Cardiac muscle cell (in vitro differentiated cells and primary cell): ENCODE measurements around the gene MBNL1. TPM values are rescaled to one million over a fixed set of nuclear protein-coding genes. Genes with fewer than 3 reads are reported as not detected.

Source experiments
- DNase-seq, 2 donors: peaks; one replicate each; pipeline versions ENCODE4 v3.0.0 to v3.0.0-alpha.2; 2010 to 2017; ENCODE audit warnings: low read depth in 1 of 2, low spot score in 1 of 2
- H3K27ac ChIP-seq: fragments of 200-600 bp; sonication (generic); 2 replicates; pipeline ENCODE4 v1.5.1; 2016
- H3K27me3 ChIP-seq: fragments of 200-600 bp; sonication (generic); 2 replicates; pipeline ENCODE4 v1.6.0; 2016; ENCODE audit warnings: control low read depth
- H3K36me3 ChIP-seq: fragments of 200-600 bp; sonication (generic); 2 replicates; pipeline ENCODE4 v1.5.1; 2016; ENCODE audit warnings: control low read depth
- H3K4me1 ChIP-seq: fragments of 200-600 bp; sonication (generic); 2 replicates; pipeline ENCODE4 v1.8.1; 2017; ENCODE audit warnings: low read depth, mild to moderate bottlenecking, mixed run types
- H3K4me3 ChIP-seq: fragments of 200-600 bp; sonication (generic); 2 replicates; pipeline ENCODE4 v1.5.1; 2016; ENCODE audit warnings: mild to moderate bottlenecking
- H3K9me3 ChIP-seq: fragments of 200-600 bp; sonication (generic); 2 replicates; pipeline ENCODE4 v1.5.1; 2017; ENCODE audit warnings: low read depth, mild to moderate bottlenecking, control low read depth
- polyA plus RNA-seq: library from polyadenylated mRNA; unstranded; fragments of >200 nt; fragmentation: Nextera tagmentation; extraction: Ambion mirVana; gene quantifications from 2 replicates; pipeline ENCODE4 v1.2.1, GENCODE V29; 2016
- total RNA-seq: library from RNA; depleted of rRNA; stranded (reverse); fragments of >200 nt; gene quantifications from 2 replicates; pipeline ENCODE4 v1.2.3, GENCODE V29; 2016
- TF ChIP-seq, protein P1 (sequence below): IDR thresholded peaks from 2 replicates; pipeline ENCODE4 v1.5.1; 2012; ENCODE audit warnings: low read depth, mild to moderate bottlenecking, low read length

The MBNL1 gene
- total and polyA plus RNA-seq, 2 experiments from 2014 or later = 18.1 to 75.1 TPM

DNA sequence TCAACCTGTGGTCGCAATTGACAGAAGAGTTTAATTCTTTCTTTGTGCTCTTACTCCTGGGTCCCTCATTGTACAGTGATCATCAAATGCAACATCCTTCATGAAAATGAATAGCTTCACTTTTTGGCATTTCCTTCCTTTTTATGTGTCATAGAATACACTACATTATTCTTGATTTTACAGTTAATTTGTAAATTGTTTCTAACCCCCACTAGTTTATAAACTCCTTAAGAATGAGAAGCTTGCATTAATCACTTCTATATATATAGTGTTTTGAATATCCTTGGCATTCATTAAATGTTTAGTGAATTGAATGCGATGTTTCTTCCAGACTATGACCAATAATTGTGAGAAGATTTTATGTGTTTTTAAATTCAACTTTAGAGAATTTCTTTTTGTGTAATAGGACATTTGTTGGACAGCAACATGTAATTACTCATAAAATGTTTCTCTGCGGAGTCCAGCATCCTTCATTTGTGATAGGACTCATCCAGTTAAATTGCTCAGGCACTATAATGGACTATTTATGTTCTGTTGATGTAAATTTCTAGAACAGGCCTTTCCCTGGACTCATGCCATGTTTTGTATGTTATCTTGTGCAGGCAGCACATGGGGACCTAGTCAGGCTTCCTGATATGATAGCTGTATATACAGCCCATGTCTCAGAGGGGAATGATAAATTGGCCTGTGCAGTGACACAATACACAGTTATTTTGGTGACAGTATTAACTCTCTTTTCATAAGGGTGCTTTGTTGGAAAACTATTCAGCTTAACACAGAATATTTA lies 51.3 kb downstream of the MBNL1 start:
- H3K27me3 ChIP-seq = no peaks in the 10 kb centered on the region
- TF ChIP-seq, protein P1, sequence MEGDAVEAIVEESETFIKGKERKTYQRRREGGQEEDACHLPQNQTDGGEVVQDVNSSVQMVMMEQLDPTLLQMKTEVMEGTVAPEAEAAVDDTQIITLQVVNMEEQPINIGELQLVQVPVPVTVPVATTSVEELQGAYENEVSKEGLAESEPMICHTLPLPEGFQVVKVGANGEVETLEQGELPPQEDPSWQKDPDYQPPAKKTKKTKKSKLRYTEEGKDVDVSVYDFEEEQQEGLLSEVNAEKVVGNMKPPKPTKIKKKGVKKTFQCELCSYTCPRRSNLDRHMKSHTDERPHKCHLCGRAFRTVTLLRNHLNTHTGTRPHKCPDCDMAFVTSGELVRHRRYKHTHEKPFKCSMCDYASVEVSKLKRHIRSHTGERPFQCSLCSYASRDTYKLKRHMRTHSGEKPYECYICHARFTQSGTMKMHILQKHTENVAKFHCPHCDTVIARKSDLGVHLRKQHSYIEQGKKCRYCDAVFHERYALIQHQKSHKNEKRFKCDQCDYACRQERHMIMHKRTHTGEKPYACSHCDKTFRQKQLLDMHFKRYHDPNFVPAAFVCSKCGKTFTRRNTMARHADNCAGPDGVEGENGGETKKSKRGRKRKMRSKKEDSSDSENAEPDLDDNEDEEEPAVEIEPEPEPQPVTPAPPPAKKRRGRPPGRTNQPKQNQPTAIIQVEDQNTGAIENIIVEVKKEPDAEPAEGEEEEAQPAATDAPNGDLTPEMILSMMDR = no peak
- H3K4me1 ChIP-seq = peaks cover 13% of the 10 kb centered on the region
- peak in 1 of 2 donors; percentile 67 for DNase-seq
- no peak overlapping the region for H3K27ac ChIP-seq
- no peaks in the 10 kb centered on the region for H3K9me3 ChIP-seq
- H3K36me3 ChIP-seq = no peaks in the 10 kb centered on the region
- no peak overlapping the region for H3K4me3 ChIP-seq

DNA sequence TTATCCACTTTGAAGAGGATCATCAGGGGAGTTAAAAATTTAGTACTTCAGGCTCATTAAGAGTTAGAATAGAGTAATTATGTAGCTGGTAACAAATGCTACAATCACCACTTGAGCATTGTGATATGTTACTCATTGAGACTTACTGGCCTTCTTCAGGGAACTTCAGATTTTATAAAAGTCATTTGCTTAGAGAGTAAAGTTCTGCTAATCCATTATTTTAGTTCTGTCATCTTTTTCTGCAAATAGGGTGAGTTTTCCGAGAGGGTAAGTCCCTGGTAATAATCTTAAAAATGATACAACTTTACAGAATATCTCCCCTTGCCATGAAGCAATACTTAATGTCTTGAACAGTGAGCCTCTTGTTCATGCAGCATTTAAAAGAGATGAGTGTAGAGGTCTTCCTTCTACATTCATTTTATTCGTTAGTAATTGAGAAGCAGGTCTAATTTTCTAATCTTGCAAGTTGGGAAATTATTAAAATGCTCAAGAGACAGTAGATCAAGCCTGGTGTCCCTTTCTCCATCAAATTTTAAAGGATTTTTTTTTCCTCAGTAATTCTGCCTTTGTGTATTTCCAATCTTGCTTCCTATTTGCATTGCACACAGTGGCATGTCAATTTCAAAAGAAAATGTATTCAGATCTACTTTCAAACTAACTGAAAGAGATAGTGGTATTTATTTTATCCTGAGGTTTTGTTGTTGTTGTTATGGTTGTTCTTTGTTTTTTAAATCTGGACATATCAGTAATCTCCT lies 52.6 kb downstream of the MBNL1 start:
- H3K4me3 ChIP-seq = no peak overlapping the region
- no peak overlapping the region for H3K27ac ChIP-seq
- peaks cover 13% of the 10 kb centered on the region for H3K4me1 ChIP-seq
- no peaks in the 10 kb centered on the region for H3K9me3 ChIP-seq
- H3K27me3 ChIP-seq = no peaks in the 10 kb centered on the region
- H3K36me3 ChIP-seq = no peaks in the 10 kb centered on the region
- TF ChIP-seq, protein P1 = no peak
- DNase-seq = no peak

DNA sequence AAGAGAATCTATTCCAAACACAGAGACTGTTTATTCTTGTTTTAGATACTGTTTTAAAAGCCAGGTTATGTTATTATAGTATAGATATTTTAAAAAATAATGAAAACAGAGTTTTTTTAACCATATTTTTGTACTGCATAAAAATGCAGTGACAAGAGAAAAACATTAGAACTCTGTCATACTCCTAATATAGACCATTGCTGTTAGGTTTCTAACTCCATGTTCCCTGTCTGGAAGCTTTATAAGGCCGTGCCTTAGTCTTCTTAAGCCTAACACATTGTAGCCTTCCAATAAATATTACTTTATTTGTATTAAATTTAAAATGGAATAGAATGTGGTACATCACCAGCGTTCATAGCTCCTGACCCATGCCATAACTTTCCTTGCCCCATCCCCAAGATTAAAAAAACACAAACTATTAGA lies 53.2 kb downstream of the MBNL1 start:
- TF ChIP-seq, protein P1 = no peak
- Histone ChIP-seq H3K9me3 (no peaks in the 10 kb centered on the region), H3K4me3 (no peak overlapping the region), H3K36me3 (no peaks in the 10 kb centered on the region), H3K4me1 (peaks cover 13% of the 10 kb centered on the region), H3K27ac (no peak overlapping the region), H3K27me3 (no peaks in the 10 kb centered on the region)
- no peak for DNase-seq

DNA sequence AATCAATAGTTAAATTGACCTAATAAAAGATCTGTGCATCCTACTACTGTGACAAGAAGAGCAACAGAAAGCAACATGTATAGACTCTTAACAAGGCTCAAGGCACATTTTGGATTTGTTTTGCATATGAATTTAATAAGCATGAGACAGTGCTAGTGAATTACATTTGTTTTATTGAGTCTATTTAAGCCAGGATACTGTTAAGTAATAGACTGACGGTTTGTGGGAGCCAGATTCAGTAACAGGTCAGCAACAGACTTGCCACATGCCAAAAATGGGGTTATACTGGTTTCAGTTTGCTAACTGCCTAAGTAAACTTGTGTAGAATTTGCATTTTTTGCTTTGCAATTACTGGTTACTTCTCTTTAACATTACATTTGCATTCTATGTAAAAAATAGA lies 54.0 kb downstream of the MBNL1 start:
- Histone ChIP-seq H3K27me3 (no peaks in the 10 kb centered on the region), H3K9me3 (no peaks in the 10 kb centered on the region), H3K27ac (no peak overlapping the region), H3K4me1 (peaks cover 13% of the 10 kb centered on the region), H3K4me3 (no peak overlapping the region), H3K36me3 (no peaks in the 10 kb centered on the region)
- peak in 1 of 2 donors; percentile 47 for DNase-seq
- TF ChIP-seq, protein P1 = no peak

DNA sequence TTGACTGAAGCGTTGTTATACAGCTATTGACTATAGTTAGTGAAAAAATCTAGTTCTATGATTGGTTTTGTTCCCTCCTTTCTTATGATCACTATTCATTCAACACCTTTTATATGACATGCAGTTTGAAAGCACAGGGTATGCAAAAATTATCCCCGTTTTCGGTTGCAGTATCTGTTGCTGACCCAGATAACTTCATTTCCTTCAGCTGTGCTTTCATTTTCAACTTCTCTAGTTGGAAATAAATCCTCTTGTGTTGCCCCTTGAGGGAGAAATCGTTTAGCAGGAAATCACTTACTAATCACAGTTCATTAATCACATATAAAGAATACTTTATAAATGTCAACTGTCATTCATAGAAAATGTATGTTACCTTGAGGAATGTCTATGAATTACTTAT lies 55.1 kb downstream of the MBNL1 start:
- DNase-seq = no peak
- Histone ChIP-seq H3K4me1 (peaks cover 13% of the 10 kb centered on the region), H3K36me3 (no peaks in the 10 kb centered on the region), H3K27ac (no peak overlapping the region), H3K27me3 (no peaks in the 10 kb centered on the region), H3K4me3 (no peak overlapping the region), H3K9me3 (no peaks in the 10 kb centered on the region)
- TF ChIP-seq, protein P1 = no peak
